C4-2B (cell line): ENCODE measurements around the gene STAT5A.

Source experiments
- CTCF ChIP-seq: fragments of 450-650 bp; conservative IDR thresholded peaks from 2 replicates; pipeline ENCODE4 v1.5.1; 2017; ENCODE audit warnings: mild to moderate bottlenecking
- ZFX ChIP-seq: fragments of 450-650 bp; IDR thresholded peaks from 2 replicates; pipeline ENCODE4 v1.6.1; 2017

- TF ChIP-seq CTCF, result no peak
- TF ChIP-seq ZFX, result no peak
Observed at GRCh38 chr17:42310787-42311215, 22.5 kb downstream of the STAT5A start.
